Measurements from ENCODE around the gene RAB38.

RAB38 gene

DNA sequence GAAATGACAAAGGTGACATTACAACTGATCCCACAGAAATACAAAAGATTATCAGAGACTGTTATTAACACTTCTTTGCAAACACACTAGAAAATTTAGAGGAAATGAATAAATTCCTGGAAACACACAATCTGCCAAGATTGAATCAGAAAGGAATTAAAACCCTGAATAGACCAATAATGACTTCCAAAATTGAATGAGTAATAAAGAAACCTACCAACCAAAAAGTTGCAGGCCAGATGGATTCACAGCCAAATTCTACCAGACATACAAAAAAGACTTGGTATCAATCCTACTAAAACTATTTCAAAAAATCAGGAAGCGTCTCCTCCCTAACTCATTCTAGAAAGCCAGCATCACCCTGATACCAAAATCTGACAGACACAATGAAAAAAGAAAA is 17.2 kb downstream of the RAB38 start:
- Histone ChIP-seq H3K27me3 (replicated peaks in 2 of 5; ENCODE audit: control insufficient read depth in 4 of 5, insufficient read depth in 5 of 5, low read length in 4 of 5) (no peaks in the 10 kb centered on the region), H3K27ac (ENCODE audit: insufficient read depth in 1 of 2, low read depth in 1 of 2, low read length in 2 of 2, poor library complexity in 1 of 2, severe bottlenecking in 2 of 2) (no peak overlapping the region), H3K4me1 (ENCODE audit: control extremely low read depth in 1 of 4, control insufficient read depth in 4 of 4, insufficient read depth in 4 of 4, low read length in 3 of 4) (no peaks in the 10 kb centered on the region), H3K36me3 (ENCODE audit: control insufficient read depth in 4 of 4, insufficient read depth in 4 of 4, low read length in 3 of 4) (peaks cover 0 to 6% (median 2%) of the 10 kb centered on the region in 4 experiments), H3K4me3 (ENCODE audit: control insufficient read depth in 1 of 7, extremely low read depth in 1 of 7, insufficient read depth in 4 of 7, low read depth in 2 of 7, low read length in 6 of 7) (no peak overlapping the region), H3K9me3 (ENCODE audit: control extremely low read depth in 1 of 5, control insufficient read depth in 4 of 5, insufficient read depth in 2 of 5, low read depth in 1 of 5, low read length in 4 of 5) (peaks cover 1 to 36% (median 12%) of the 10 kb centered on the region in 5 experiments)
- no peak for DNase-seq
- CTCF ChIA-PET, result no interaction called here
- 91% methylated on average over 1 of the region's 1 CpG for WGBS (ENCODE audit: insufficient coverage)
- POLR2A ChIA-PET, result no interaction called here

DNA sequence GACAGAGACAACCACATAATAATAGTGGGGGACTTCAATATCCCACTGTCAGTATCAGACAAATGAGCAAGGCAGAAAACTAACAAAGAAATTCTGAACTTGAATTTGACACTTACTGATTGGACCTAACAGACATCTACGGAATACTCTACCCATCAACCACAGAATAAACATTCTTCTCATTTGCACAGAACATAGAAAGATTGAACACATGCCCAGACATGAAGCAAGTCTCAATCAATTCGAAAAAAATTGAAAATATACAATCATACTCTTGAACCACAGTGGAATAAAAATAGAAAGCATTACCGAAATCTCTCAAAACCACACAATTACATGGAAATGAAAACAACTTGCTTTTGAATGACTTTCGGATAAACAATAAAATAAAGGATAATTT is 17.9 kb downstream of the RAB38 start:
- CTCF ChIA-PET, result no interaction called here

GRCh38 chr11:88152381-88152780 is 22.9 kb downstream of the RAB38 start:
- Histone ChIP-seq H3K27me3 (replicated peaks in 2 of 5; ENCODE audit: control insufficient read depth in 4 of 5, insufficient read depth in 5 of 5, low read length in 4 of 5) (no peaks in the 10 kb centered on the region), H3K36me3 (ENCODE audit: control insufficient read depth in 4 of 4, insufficient read depth in 4 of 4, low read length in 3 of 4) (peaks cover 3 to 24% (median 8%) of the 10 kb centered on the region in 4 experiments), H3K9me3 (ENCODE audit: control extremely low read depth in 1 of 5, control insufficient read depth in 4 of 5, insufficient read depth in 2 of 5, low read depth in 1 of 5, low read length in 4 of 5) (peaks cover 1 to 20% (median 10%) of the 10 kb centered on the region in 5 experiments), H3K27ac (ENCODE audit: insufficient read depth in 1 of 2, low read depth in 1 of 2, low read length in 2 of 2, poor library complexity in 1 of 2, severe bottlenecking in 2 of 2) (no peak overlapping the region), H3K4me3 (ENCODE audit: control insufficient read depth in 1 of 7, extremely low read depth in 1 of 7, insufficient read depth in 4 of 7, low read depth in 2 of 7, low read length in 6 of 7) (no peak overlapping the region), H3K4me1 (ENCODE audit: control extremely low read depth in 1 of 4, control insufficient read depth in 4 of 4, insufficient read depth in 4 of 4, low read length in 3 of 4) (no peaks in the 10 kb centered on the region)
- ChIA-PET CTCF (interaction anchor here (0.7 kb wide), 1 partner anchor 12 kb away, joined by 3 read pairs; no protein-coding TSS in a partner anchor), POLR2A (no interaction called here)
- no peak for DNase-seq

More for the DNA sequence above, 17.9 kb downstream of the RAB38 start:
- Histone ChIP-seq H3K9me3 (ENCODE audit: control extremely low read depth in 1 of 5, control insufficient read depth in 4 of 5, insufficient read depth in 2 of 5, low read depth in 1 of 5, low read length in 4 of 5) (peaks cover 1 to 36% (median 12%) of the 10 kb centered on the region in 5 experiments), H3K27me3 (replicated peaks in 2 of 5; ENCODE audit: control insufficient read depth in 4 of 5, insufficient read depth in 5 of 5, low read length in 4 of 5) (no peaks in the 10 kb centered on the region), H3K4me3 (ENCODE audit: control insufficient read depth in 1 of 7, extremely low read depth in 1 of 7, insufficient read depth in 4 of 7, low read depth in 2 of 7, low read length in 6 of 7) (no peak overlapping the region), H3K4me1 (ENCODE audit: control extremely low read depth in 1 of 4, control insufficient read depth in 4 of 4, insufficient read depth in 4 of 4, low read length in 3 of 4) (no peaks in the 10 kb centered on the region), H3K36me3 (ENCODE audit: control insufficient read depth in 4 of 4, insufficient read depth in 4 of 4, low read length in 3 of 4) (peaks cover 0 to 6% (median 2%) of the 10 kb centered on the region in 4 experiments), H3K27ac (ENCODE audit: insufficient read depth in 1 of 2, low read depth in 1 of 2, low read length in 2 of 2, poor library complexity in 1 of 2, severe bottlenecking in 2 of 2) (no peak overlapping the region)
- 100% methylated on average over 2 of the region's 4 CpGs for WGBS (ENCODE audit: insufficient coverage)
- DNase-seq, result no peak
- POLR2A ChIA-PET, result no interaction called here

GRCh38 chr11:88151709-88152265 is 23.5 kb downstream of the RAB38 start:
- Histone ChIP-seq H3K9me3 (ENCODE audit: control extremely low read depth in 1 of 5, control insufficient read depth in 4 of 5, insufficient read depth in 2 of 5, low read depth in 1 of 5, low read length in 4 of 5) (peaks cover 1 to 14% (median 10%) of the 10 kb centered on the region in 5 experiments), H3K27ac (ENCODE audit: insufficient read depth in 1 of 2, low read depth in 1 of 2, low read length in 2 of 2, poor library complexity in 1 of 2, severe bottlenecking in 2 of 2) (no peak overlapping the region), H3K4me1 (ENCODE audit: control extremely low read depth in 1 of 4, control insufficient read depth in 4 of 4, insufficient read depth in 4 of 4, low read length in 3 of 4) (no peaks in the 10 kb centered on the region), H3K4me3 (ENCODE audit: control insufficient read depth in 1 of 7, extremely low read depth in 1 of 7, insufficient read depth in 4 of 7, low read depth in 2 of 7, low read length in 6 of 7) (no peak overlapping the region), H3K27me3 (replicated peaks in 2 of 5; ENCODE audit: control insufficient read depth in 4 of 5, insufficient read depth in 5 of 5, low read length in 4 of 5) (no peaks in the 10 kb centered on the region), H3K36me3 (ENCODE audit: control insufficient read depth in 4 of 4, insufficient read depth in 4 of 4, low read length in 3 of 4) (peaks cover 3 to 24% (median 8%) of the 10 kb centered on the region in 4 experiments)
- ChIA-PET POLR2A (no interaction called here), CTCF (no interaction called here)
- 94% methylated on average over 4 of the region's 5 CpGs for WGBS (ENCODE audit: insufficient coverage)
- no peak for DNase-seq

DNA sequence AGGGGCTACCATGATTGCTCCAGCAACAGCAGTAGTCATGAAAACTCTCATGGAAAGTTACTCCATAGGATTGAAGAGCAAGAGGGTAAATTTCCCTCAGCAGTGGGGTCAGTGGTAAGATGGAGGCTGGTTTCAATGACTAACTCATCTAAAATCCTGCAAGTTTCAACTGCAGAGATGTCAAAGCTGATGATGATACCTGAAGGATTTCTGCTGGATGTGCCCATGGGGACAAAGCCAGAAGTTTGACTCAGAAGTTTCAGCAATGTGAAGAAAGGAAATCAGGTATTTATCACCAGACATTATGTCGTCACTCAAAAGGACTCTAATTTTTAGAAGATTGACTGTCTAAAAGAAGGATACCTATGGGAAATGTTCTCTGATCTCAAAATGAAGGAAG is 29.1 kb downstream of the RAB38 start:
- no peak overlapping the region for H3K4me3 ChIP-seq (ENCODE audit: control insufficient read depth in 1 of 7, extremely low read depth in 1 of 7, insufficient read depth in 4 of 7, low read depth in 2 of 7, low read length in 6 of 7)
- peaks cover 3 to 31% (median 9%) of the 10 kb centered on the region in 4 experiments for H3K36me3 ChIP-seq (ENCODE audit: control insufficient read depth in 4 of 4, insufficient read depth in 4 of 4, low read length in 3 of 4)
- CTCF ChIA-PET, result interaction anchor here (0.6 to 0.9 kb wide), 2 partner anchors 423 to 1048 kb away, joined by 3 read pairs; no protein-coding TSS in a partner anchor
- no peaks in the 10 kb centered on the region for H3K4me1 ChIP-seq (ENCODE audit: control extremely low read depth in 1 of 4, control insufficient read depth in 4 of 4, insufficient read depth in 4 of 4, low read length in 3 of 4)
- DNase-seq, result no peak
- H3K27me3 ChIP-seq (replicated peaks in 2 of 5; ENCODE audit: control insufficient read depth in 4 of 5, insufficient read depth in 5 of 5, low read length in 4 of 5), result no peaks in the 10 kb centered on the region
- H3K9me3 ChIP-seq (ENCODE audit: control extremely low read depth in 1 of 5, control insufficient read depth in 4 of 5, insufficient read depth in 2 of 5, low read depth in 1 of 5, low read length in 4 of 5), result peaks cover 0 to 5% (median 0%) of the 10 kb centered on the region in 5 experiments
- no peak overlapping the region for H3K27ac ChIP-seq (ENCODE audit: insufficient read depth in 1 of 2, low read depth in 1 of 2, low read length in 2 of 2, poor library complexity in 1 of 2, severe bottlenecking in 2 of 2)
- WGBS (ENCODE audit: insufficient coverage), result no CpG with 5 or more reads among the region's 1 CpG
- POLR2A ChIA-PET, result no interaction called here

DNA sequence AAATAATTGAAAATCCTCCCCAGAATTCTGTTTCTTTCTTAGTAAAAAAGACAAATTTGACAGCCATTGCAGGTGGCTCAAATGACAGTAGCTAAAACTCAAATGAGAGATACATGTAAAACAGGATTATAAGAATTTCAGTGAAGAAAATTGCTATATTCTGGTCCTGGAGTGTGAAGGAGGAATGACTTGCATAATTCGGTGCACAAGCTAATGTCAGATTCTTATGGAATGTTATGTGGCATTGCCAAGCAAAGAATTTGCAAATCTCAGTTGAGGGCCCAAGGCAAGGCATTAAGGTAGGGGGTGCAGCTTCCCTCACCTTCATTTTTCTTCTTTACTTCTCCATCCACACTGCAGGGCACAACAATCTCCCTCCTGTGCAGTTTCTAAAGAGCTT is 35.4 kb downstream of the RAB38 start:
- DNase-seq, result no peak
- Histone ChIP-seq H3K27me3 (replicated peaks in 2 of 5; ENCODE audit: control insufficient read depth in 4 of 5, insufficient read depth in 5 of 5, low read length in 4 of 5) (no peaks in the 10 kb centered on the region), H3K27ac (ENCODE audit: insufficient read depth in 1 of 2, low read depth in 1 of 2, low read length in 2 of 2, poor library complexity in 1 of 2, severe bottlenecking in 2 of 2) (no peak overlapping the region), H3K36me3 (ENCODE audit: control insufficient read depth in 4 of 4, insufficient read depth in 4 of 4, low read length in 3 of 4) (peaks cover 0 to 6% (median under 1%) of the 10 kb centered on the region in 4 experiments), H3K9me3 (ENCODE audit: control extremely low read depth in 1 of 5, control insufficient read depth in 4 of 5, insufficient read depth in 2 of 5, low read depth in 1 of 5, low read length in 4 of 5) (peaks cover 0 to 5% (median 0%) of the 10 kb centered on the region in 5 experiments), H3K4me1 (ENCODE audit: control extremely low read depth in 1 of 4, control insufficient read depth in 4 of 4, insufficient read depth in 4 of 4, low read length in 3 of 4) (no peaks in the 10 kb centered on the region), H3K4me3 (ENCODE audit: control insufficient read depth in 1 of 7, extremely low read depth in 1 of 7, insufficient read depth in 4 of 7, low read depth in 2 of 7, low read length in 6 of 7) (no peak overlapping the region)
- POLR2A ChIA-PET, result interaction anchor here (0.6 kb wide), 1 partner anchor 99 kb away, joined by 3 read pairs; no protein-coding TSS in a partner anchor
- CTCF ChIA-PET, result no interaction called here
- WGBS (ENCODE audit: insufficient coverage), result no CpG with 5 or more reads among the region's 1 CpG

DNA sequence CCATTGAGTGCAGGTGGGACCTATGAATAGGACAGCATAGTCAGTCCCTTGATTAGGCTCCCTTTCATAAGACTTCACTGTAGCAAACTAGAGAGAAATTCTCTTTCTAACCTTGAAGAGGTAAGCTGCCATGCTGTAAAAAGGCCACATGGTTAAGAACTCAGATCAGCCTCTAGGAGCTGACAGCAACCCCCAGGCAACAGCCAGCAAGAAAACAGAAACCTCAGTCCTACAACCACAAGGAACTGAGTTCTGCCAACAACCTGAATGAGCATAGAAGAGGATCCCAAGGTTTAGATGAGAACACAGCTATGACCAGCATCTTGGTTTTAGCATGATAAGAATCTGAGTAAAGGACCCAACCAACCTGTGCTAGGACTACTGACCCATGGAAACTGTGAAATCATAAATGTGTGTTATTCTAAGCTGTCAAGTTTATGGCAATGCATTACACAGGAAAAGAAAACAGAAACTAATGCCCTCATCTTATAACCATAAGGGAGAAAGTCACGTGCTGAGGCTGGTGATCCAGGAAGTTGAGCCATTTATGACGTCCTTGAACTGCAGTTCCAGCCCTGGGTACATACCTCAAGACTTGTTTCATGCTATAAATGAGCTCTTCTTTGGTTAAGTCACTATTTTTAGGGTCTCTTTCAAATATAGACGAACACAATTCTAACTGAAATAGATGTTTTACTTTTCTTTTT is 43.3 kb downstream of the RAB38 start:
- WGBS (ENCODE audit: insufficient coverage), result 96% methylated on average over 3 of the region's 3 CpGs
- peaks cover 0 to 10% (median 3%) of the 10 kb centered on the region in 5 experiments for H3K9me3 ChIP-seq (ENCODE audit: control extremely low read depth in 1 of 5, control insufficient read depth in 4 of 5, insufficient read depth in 2 of 5, low read depth in 1 of 5, low read length in 4 of 5)

More for the DNA sequence above, 43.3 kb downstream of the RAB38 start:
- ChIA-PET POLR2A (no interaction called here), CTCF (interaction anchor here (0.7 to 1.1 kb wide), 2 partner anchors 16 to 29 kb away, joined by 3 to 4 read pairs; no protein-coding TSS in a partner anchor)
- Histone ChIP-seq H3K27me3 (replicated peaks in 2 of 5; ENCODE audit: control insufficient read depth in 4 of 5, insufficient read depth in 5 of 5, low read length in 4 of 5) (no peaks in the 10 kb centered on the region), H3K4me1 (ENCODE audit: control extremely low read depth in 1 of 4, control insufficient read depth in 4 of 4, insufficient read depth in 4 of 4, low read length in 3 of 4) (no peaks in the 10 kb centered on the region), H3K36me3 (ENCODE audit: control insufficient read depth in 4 of 4, insufficient read depth in 4 of 4, low read length in 3 of 4) (peaks cover 0 to 6% (median 3%) of the 10 kb centered on the region in 4 experiments), H3K27ac (ENCODE audit: insufficient read depth in 1 of 2, low read depth in 1 of 2, low read length in 2 of 2, poor library complexity in 1 of 2, severe bottlenecking in 2 of 2) (no peak overlapping the region), H3K4me3 (ENCODE audit: control insufficient read depth in 1 of 7, extremely low read depth in 1 of 7, insufficient read depth in 4 of 7, low read depth in 2 of 7, low read length in 6 of 7) (no peak overlapping the region)
- DNase-seq, result no peak

Measured in common myeloid progenitor, CD34-positive (primary cell).